Epithelial cell of esophagus (primary cell): Measurements from ENCODE around the gene VWC2L.

Source experiments
- DNase-seq: peaks from one replicate; pipeline ENCODE4 v3.0.0; 2010; ENCODE audit warnings: low read depth
- H3K4me3 ChIP-seq: 2 replicates; pipeline ENCODE4 v1.5.1; 2011; ENCODE audit warnings: mild to moderate bottlenecking, low read length, control low read depth
- CTCF ChIP-seq: IDR thresholded peaks from 2 replicates; pipeline ENCODE4 v1.5.1; 2011; ENCODE audit warnings: low read depth, mild to moderate bottlenecking, low read length, control low read depth, inconsistent platforms; ENCODE audit not compliant: insufficient read depth; ENCODE audit errors: missing control alignments

The VWC2L gene

GRCh38 chr2:214379227-214379626 lies 31.6 kb upstream of the VWC2L start:
- DNase-seq, result peak; percentile 42
- H3K4me3 ChIP-seq, result no peak overlapping the region
- no peak for TF ChIP-seq CTCF

DNA sequence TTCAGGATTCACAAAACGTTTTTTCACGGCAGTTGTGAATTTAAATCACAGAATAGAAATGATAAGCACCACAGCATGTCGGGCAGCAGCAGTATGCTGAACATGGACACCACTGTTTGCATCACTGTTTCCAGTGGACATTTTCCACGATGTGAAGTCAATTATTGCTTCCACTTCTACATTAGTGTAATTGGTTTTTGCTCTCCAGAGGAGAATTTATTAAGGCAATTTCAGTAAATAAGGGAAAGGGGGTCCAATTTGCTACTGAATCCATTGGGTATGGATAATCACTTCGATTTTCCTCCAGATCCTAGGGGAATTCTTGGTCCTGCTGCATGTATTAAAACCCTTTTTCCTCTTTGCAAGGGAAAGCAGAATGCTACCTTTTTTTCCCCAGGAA lies 30.2 kb upstream of the VWC2L start:
- no peak for TF ChIP-seq CTCF
- no peak overlapping the region for H3K4me3 ChIP-seq
- no peak for DNase-seq

DNA sequence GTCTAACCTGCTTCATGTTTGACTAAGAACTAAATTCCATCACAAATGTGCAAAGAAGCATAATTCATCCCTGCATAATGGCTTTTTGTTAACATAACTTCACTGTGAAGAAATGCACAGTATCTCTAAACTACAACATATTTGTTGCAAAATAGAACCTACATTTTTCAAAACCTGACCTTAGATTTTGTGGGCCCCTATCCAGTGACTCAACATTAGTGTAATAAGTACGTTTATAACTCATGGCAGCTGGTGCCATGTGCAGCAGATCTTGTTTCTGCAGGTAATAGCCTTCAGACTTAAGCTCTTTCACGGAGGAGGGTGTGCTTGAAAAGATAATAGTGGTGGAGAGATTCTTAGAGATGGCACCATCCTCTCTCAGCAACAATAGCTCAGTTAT lies 28.6 kb upstream of the VWC2L start:
- H3K4me3 ChIP-seq, result no peak overlapping the region
- DNase-seq, result peak; percentile 47
- TF ChIP-seq CTCF, result no peak

GRCh38 chr2:214386720-214387119 lies 24.1 kb upstream of the VWC2L start:
- no peak for DNase-seq
- H3K4me3 ChIP-seq, result no peak overlapping the region
- TF ChIP-seq CTCF, result no peak

DNA sequence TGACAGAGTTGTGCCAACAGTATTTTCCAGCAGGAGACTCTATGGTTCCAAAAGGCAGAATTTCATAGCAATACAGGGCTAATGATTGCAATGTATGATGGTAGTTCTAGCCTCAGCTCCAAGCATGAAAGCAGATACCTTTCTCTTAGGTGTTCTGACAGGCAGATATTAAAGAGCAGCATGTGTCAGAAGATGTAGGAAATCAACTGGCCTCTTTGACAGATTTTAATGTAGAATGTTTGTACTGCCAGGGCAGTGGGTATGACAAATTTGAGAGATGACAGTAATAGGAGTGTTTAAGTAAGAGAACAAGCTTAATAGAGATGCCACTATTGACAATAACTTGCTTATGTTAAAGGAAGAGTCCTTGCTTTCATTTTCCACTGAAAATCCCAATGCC lies 21.5 kb upstream of the VWC2L start:
- no peak for TF ChIP-seq CTCF
- DNase-seq, result no peak
- H3K4me3 ChIP-seq, result no peak overlapping the region

DNA sequence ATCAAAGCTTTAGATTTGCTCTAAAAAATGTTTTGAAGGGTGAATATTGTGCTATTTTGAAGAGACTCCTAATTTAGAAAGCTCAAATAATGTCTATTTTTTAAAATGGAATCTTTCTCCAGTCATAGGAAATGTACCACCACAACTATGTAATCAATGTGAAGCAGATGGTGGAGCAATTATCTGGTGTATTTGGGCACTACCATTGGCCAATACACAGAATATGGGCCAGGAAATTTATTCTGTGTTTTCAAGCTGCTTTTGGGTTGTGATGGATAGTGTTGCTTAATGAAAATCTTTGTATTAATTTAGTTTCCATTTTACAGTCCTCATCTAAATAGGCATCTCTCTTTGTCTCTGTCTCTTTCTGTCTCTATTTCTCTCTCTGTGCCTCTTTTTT lies 17.1 kb upstream of the VWC2L start:
- no peak overlapping the region for H3K4me3 ChIP-seq
- DNase-seq, result no peak
- no peak for TF ChIP-seq CTCF

GRCh38 chr2:214395040-214395439 lies 15.8 kb upstream of the VWC2L start:
- TF ChIP-seq CTCF, result no peak
- no peak overlapping the region for H3K4me3 ChIP-seq
- peak; percentile 57 for DNase-seq
